Measurements from ENCODE around the gene CUL2.
"Not testable (repeated sequence)": the region's sequence is repeated elsewhere in the genome, so short reads cannot be mapped to it uniquely, and the experiment has no call there.

The CUL2 gene

DNA sequence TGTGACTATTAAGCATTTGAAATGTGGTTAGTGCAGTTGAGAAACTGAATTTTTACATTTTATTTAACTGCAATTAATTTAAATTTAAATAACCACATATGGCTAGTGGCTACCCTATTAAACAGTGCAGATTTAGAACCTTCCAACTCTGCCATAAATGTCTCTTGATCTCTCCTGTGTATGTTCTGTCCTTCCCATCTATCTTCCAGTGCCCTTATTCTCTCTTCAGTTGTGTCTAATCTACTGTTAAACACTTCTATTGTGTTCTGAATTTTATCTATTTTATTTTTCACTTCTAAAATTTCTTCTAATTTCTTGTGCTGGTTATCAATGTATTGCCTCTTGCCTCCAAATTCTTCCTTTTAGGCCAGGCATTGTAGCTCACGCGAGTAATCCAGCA, 105.0 kb downstream of the CUL2 start:
- H3K9me3 ChIP-seq (ENCODE audit: insufficient read depth, low read length, severe bottlenecking), result peaks cover 13% of the 10 kb centered on the region
- no peak overlapping the region for H3K4me3 ChIP-seq (ENCODE audit: low read depth in 1 of 2, low read length in 2 of 2)
- no peak for TF ChIP-seq EZH2 (IDR thresholded peaks at IDR 0.05; ENCODE audit: borderline replicate concordance, low read depth, low read length, severe bottlenecking)
- TF ChIP-seq, protein P1, sequence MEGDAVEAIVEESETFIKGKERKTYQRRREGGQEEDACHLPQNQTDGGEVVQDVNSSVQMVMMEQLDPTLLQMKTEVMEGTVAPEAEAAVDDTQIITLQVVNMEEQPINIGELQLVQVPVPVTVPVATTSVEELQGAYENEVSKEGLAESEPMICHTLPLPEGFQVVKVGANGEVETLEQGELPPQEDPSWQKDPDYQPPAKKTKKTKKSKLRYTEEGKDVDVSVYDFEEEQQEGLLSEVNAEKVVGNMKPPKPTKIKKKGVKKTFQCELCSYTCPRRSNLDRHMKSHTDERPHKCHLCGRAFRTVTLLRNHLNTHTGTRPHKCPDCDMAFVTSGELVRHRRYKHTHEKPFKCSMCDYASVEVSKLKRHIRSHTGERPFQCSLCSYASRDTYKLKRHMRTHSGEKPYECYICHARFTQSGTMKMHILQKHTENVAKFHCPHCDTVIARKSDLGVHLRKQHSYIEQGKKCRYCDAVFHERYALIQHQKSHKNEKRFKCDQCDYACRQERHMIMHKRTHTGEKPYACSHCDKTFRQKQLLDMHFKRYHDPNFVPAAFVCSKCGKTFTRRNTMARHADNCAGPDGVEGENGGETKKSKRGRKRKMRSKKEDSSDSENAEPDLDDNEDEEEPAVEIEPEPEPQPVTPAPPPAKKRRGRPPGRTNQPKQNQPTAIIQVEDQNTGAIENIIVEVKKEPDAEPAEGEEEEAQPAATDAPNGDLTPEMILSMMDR (IDR thresholded peaks at IDR 0.05; ENCODE audit: borderline replicate concordance, extremely low read depth, low read length, poor library complexity, severe bottlenecking), result no peak
- H3K36me3 ChIP-seq (ENCODE audit: insufficient read depth, low read length), result no peaks in the 10 kb centered on the region
- no peaks in the 10 kb centered on the region for H3K4me1 ChIP-seq (ENCODE audit: insufficient read depth, low read length)
- H3K79me2 ChIP-seq (ENCODE audit: insufficient read depth, low read length), result no peaks in the 10 kb centered on the region
- no peaks in the 10 kb centered on the region for H4K20me1 ChIP-seq (ENCODE audit: insufficient read depth, low read length)
- no peak for DNase-seq
- no peak for ATAC-seq (ENCODE audit: insufficient read depth, low read depth)
- no peak overlapping the region for H2AFZ ChIP-seq (ENCODE audit: low read depth, low read length)
- H3K4me2 ChIP-seq (ENCODE audit: insufficient read depth, low read length), result no peak overlapping the region
- H3K9ac ChIP-seq (ENCODE audit: low read depth, low read length), result no peak overlapping the region
- H3K27me3 ChIP-seq (ENCODE audit: insufficient read depth, low read length, poor library complexity), result no peaks in the 10 kb centered on the region
- no peak overlapping the region for H3K27ac ChIP-seq (ENCODE audit: low read length)

DNA sequence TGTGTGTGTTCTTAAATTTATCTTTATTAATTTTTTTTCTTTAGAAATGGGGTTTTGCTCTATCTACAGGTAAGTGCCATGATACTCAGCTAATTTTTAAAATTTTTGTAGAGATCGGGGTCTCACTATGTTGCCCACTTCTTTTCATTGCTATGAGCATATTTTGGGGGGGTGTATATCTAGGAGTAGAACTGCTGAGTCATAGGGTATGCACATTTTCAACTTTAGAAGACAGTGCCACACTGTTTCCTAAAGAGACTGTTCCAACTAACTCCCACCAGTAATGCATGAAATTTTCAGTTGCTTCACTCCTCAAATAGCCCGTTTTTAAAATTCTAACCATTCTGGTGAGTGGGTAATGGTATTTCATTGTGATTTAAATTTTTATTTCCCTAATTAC, 108.3 kb downstream of the CUL2 start:
- Histone ChIP-seq H3K4me3 (ENCODE audit: low read depth in 1 of 2, low read length in 2 of 2) (no peak overlapping the region), H3K4me1 (ENCODE audit: insufficient read depth, low read length) (no peaks in the 10 kb centered on the region), H3K4me2 (ENCODE audit: insufficient read depth, low read length) (no peak overlapping the region), H3K9me3 (ENCODE audit: insufficient read depth, low read length, severe bottlenecking) (peaks cover 13% of the 10 kb centered on the region), H3K9ac (ENCODE audit: low read depth, low read length) (no peak overlapping the region), H3K27me3 (ENCODE audit: insufficient read depth, low read length, poor library complexity) (no peaks in the 10 kb centered on the region), H3K79me2 (ENCODE audit: insufficient read depth, low read length) (no peaks in the 10 kb centered on the region), H2AFZ (ENCODE audit: low read depth, low read length) (no peak overlapping the region), H3K36me3 (ENCODE audit: insufficient read depth, low read length) (no peaks in the 10 kb centered on the region), H3K27ac (ENCODE audit: low read length) (no peak overlapping the region), H4K20me1 (ENCODE audit: insufficient read depth, low read length) (no peaks in the 10 kb centered on the region)
- no peak for ATAC-seq (ENCODE audit: insufficient read depth, low read depth)
- no peak for TF ChIP-seq EZH2 (IDR thresholded peaks at IDR 0.05; ENCODE audit: borderline replicate concordance, low read depth, low read length, severe bottlenecking)
- TF ChIP-seq, protein P1 (IDR thresholded peaks at IDR 0.05; ENCODE audit: borderline replicate concordance, extremely low read depth, low read length, poor library complexity, severe bottlenecking), result no peak
- DNase-seq, result no peak

DNA sequence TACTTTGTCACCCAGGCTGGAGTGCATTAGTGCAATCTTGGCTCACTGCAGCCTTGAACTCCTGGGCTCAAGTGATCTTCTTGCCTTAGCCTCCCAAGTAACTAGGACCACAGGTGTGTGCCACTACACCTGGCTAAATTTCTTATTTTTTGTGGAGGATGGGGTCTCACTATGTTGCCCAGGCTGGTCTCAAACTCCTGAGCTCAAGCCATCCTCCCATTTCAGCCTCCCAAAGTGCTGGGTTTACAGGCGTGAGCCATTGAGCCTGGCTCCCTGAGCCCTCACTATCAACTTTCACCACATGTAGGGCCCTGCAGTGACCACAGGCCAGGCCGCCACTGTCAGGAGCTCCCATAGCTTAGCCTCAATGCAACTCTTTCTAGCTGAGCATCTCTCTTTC, 110.2 kb downstream of the CUL2 start:
- Histone ChIP-seq H4K20me1 (ENCODE audit: insufficient read depth, low read length) (no peaks in the 10 kb centered on the region), H3K36me3 (ENCODE audit: insufficient read depth, low read length) (no peaks in the 10 kb centered on the region), H3K79me2 (ENCODE audit: insufficient read depth, low read length) (no peaks in the 10 kb centered on the region), H3K9ac (ENCODE audit: low read depth, low read length) (no peak overlapping the region), H3K27me3 (ENCODE audit: insufficient read depth, low read length, poor library complexity) (no peaks in the 10 kb centered on the region), H3K4me3 (ENCODE audit: low read depth in 1 of 2, low read length in 2 of 2) (no peak overlapping the region), H3K9me3 (ENCODE audit: insufficient read depth, low read length, severe bottlenecking) (peaks cover 11% of the 10 kb centered on the region), H3K4me2 (ENCODE audit: insufficient read depth, low read length) (no peak overlapping the region), H3K4me1 (ENCODE audit: insufficient read depth, low read length) (no peaks in the 10 kb centered on the region), H2AFZ (ENCODE audit: low read depth, low read length) (no peak overlapping the region), H3K27ac (ENCODE audit: low read length) (no peak overlapping the region)
- ATAC-seq (ENCODE audit: insufficient read depth, low read depth) (no peak), DNase-seq (no peak)
- TF ChIP-seq, protein P1 (IDR thresholded peaks at IDR 0.05; ENCODE audit: borderline replicate concordance, extremely low read depth, low read length, poor library complexity, severe bottlenecking), result no peak
- TF ChIP-seq EZH2 (IDR thresholded peaks at IDR 0.05; ENCODE audit: borderline replicate concordance, low read depth, low read length, severe bottlenecking), result no peak

DNA sequence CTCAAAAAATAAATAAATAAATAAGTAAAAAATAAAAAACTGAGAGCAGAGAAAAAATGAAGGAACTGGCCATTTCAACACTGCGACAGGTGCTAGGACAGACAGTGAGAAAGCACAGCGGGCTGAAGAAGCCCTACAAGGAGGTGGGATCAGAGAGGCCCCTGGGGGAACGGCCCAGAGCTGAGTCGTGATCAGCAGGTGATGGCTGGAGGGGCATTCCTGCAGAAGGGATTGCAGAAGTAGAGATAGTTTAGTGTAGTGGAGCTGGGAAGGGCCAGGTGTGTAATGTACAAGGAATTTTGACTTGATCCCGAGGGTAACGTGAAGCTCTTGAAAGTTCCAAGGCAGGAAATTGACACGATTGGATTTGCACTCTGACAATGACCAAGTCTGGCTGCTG, 112.1 kb downstream of the CUL2 start:
- H3K4me2 ChIP-seq (ENCODE audit: insufficient read depth, low read length), result no peak overlapping the region
- H3K27ac ChIP-seq (ENCODE audit: low read length), result no peak overlapping the region
- DNase-seq (no peak), ATAC-seq (ENCODE audit: insufficient read depth, low read depth) (no peak)
- H3K4me1 ChIP-seq (ENCODE audit: insufficient read depth, low read length), result no peaks in the 10 kb centered on the region
- H3K9ac ChIP-seq (ENCODE audit: low read depth, low read length), result no peak overlapping the region
- no peaks in the 10 kb centered on the region for H3K36me3 ChIP-seq (ENCODE audit: insufficient read depth, low read length)
- no peaks in the 10 kb centered on the region for H4K20me1 ChIP-seq (ENCODE audit: insufficient read depth, low read length)
- no peak for TF ChIP-seq EZH2 (IDR thresholded peaks at IDR 0.05; ENCODE audit: borderline replicate concordance, low read depth, low read length, severe bottlenecking)
- TF ChIP-seq, protein P1 (IDR thresholded peaks at IDR 0.05; ENCODE audit: borderline replicate concordance, extremely low read depth, low read length, poor library complexity, severe bottlenecking), result no peak
- no peaks in the 10 kb centered on the region for H3K27me3 ChIP-seq (ENCODE audit: insufficient read depth, low read length, poor library complexity)
- H3K9me3 ChIP-seq (ENCODE audit: insufficient read depth, low read length, severe bottlenecking), result peaks cover 4% of the 10 kb centered on the region
- H2AFZ ChIP-seq (ENCODE audit: low read depth, low read length), result no peak overlapping the region
- H3K4me3 ChIP-seq (ENCODE audit: low read depth in 1 of 2, low read length in 2 of 2), result no peak overlapping the region
- no peaks in the 10 kb centered on the region for H3K79me2 ChIP-seq (ENCODE audit: insufficient read depth, low read length)

DNA sequence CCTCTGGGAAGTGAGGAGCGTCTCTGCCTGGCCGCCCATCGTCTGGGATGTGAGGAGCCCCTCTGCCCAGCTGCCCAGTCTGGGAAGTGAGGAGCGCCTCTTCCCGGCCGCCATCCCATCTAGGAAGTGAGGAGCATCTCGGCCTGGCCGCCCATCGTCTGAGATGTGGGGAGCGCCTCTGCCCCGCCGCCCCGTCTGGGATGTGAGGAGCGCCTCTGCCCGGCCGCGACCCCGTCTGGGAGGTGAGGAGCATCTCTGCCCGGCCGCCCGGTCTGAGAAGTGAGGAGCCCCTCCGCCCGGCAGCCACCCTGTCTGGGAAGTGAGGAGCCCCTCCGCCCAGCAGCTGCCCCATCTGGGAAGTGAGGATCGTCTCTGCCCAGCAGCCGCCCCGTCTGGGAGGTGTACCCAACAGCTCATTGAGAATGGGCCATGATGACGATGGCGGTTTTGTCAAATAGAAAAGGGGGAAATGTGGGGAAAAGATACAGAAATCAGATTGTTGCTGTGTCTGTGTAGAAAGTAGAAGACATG, 113.7 kb downstream of the CUL2 start:
- not testable (repeated sequence) for ATAC-seq (ENCODE audit: insufficient read depth, low read depth); H3K79me2 ChIP-seq (ENCODE audit: insufficient read depth, low read length); H3K9me3 ChIP-seq (ENCODE audit: insufficient read depth, low read length, severe bottlenecking); H2AFZ ChIP-seq (ENCODE audit: low read depth, low read length); DNase-seq; H3K4me3 ChIP-seq (ENCODE audit: low read depth in 1 of 2, low read length in 2 of 2); H4K20me1 ChIP-seq (ENCODE audit: insufficient read depth, low read length); H3K4me2 ChIP-seq (ENCODE audit: insufficient read depth, low read length); H3K36me3 ChIP-seq (ENCODE audit: insufficient read depth, low read length); H3K9ac ChIP-seq (ENCODE audit: low read depth, low read length); H3K27me3 ChIP-seq (ENCODE audit: insufficient read depth, low read length, poor library complexity); H3K4me1 ChIP-seq (ENCODE audit: insufficient read depth, low read length); H3K27ac ChIP-seq (ENCODE audit: low read length)
